GM12801 (cell line): ENCODE measurements around the gene TMEM145.

ENCODE experiments used
- TF ChIP-seq, protein P1 (sequence below): IDR thresholded peaks from one replicate; pipeline ENCODE4 v1.5.1; 2011; ENCODE audit warnings: control low read depth; ENCODE audit not compliant: insufficient read length; ENCODE audit errors: extremely low read depth

Gene TMEM145

GRCh38 chr19:42360787-42361544 is 47.9 kb downstream of the TMEM145 start:
- TF ChIP-seq, protein P1, sequence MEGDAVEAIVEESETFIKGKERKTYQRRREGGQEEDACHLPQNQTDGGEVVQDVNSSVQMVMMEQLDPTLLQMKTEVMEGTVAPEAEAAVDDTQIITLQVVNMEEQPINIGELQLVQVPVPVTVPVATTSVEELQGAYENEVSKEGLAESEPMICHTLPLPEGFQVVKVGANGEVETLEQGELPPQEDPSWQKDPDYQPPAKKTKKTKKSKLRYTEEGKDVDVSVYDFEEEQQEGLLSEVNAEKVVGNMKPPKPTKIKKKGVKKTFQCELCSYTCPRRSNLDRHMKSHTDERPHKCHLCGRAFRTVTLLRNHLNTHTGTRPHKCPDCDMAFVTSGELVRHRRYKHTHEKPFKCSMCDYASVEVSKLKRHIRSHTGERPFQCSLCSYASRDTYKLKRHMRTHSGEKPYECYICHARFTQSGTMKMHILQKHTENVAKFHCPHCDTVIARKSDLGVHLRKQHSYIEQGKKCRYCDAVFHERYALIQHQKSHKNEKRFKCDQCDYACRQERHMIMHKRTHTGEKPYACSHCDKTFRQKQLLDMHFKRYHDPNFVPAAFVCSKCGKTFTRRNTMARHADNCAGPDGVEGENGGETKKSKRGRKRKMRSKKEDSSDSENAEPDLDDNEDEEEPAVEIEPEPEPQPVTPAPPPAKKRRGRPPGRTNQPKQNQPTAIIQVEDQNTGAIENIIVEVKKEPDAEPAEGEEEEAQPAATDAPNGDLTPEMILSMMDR: no peak

DNA sequence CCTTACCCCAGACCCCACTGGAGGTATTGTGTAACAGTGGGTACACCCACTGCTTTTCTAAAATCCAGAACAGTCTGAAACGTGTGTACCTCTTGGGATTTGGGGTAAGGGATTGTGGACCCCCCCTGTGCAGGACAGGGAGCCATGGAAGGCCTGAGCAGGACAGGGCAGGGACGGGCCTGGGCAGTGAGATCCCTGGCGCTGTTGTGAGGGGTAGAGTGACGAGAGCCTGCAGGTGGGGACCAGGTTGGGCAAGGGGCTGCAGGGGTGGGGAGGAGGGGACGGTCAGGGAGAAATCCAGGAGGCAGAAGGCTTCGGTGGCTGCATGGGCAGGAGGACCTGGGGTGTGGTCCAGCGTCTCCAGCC is 48.4 kb downstream of the TMEM145 start:
- TF ChIP-seq, protein P1: no peak

DNA sequence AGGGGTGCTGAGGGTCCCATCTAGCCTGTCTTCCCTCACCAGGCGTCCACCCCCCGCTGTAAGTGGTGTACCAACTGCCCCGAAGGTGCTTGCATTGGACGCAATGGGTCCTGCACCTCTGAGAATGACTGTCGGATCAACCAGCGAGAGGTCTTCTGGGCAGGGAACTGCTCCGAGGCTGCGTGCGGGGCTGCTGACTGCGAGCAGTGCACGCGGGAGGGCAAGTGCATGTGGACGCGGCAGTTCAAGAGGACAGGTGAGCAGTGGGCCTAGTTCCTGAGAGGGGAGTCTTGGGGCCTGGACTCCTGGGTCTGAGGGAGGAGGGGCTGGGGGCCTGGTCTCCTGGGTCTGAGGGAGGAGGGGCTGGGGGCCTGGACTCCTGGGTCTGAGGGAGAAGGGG is 49.2 kb downstream of the TMEM145 start:
- TF ChIP-seq, protein P1: no peak

- TF ChIP-seq, protein P1: no peak
These were observed 49.9 kb downstream of the TMEM145 start for GRCh38 chr19:42362891-42363440.

DNA sequence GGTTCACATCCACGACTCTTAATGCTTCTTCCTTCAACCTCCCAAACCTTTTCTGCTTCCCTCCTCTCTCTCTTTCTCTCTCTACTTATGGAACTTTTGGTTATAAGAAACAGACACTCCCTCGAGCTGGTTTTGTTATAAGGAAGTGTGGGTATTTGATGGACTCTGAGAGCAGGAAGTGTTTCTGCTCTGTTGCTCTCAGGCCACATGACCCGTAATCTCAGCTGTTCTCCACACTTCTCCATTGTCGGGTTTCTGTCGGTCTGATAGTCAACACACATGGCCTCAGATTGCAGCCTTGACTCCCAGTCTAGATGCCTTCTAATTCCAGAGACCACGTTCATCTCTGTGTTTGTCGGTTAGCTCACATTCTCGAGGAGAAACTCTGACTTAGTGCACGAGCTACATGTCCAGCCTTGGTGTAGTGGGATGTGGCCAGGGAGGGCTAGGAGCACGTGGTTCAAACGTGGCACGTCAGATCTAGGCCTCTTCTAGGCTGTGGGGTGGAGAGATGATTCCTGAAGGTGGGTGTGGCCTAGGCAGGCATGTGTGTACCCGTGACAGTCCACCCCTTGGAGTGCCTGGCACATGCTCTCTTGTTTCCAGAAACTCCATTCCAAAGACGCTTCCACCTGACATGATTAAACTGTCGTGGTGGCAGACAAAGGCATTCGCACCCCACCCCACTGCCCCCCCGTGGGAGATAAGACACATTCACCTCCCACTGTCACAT is 50.7 kb downstream of the TMEM145 start:
- TF ChIP-seq, protein P1: no peak

DNA sequence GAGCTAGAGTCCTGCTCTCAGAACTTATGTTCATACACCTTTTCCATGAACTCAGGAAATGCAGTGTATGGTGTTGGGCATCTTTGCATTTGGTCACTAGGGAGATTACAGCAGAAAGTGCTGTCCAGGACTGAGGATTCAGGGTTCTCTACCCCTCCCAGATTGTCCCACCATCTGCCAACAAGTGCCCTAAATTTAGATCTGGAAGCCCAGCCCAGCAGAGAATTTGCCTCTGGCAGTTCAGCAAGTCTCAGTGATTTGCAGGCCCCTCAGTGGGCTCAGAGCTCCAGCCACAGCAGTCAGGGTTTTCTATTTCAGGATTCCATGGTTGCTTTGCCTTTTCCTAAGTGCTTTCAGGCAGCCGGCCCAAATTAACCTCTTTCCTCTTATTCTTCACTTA is 53.6 kb downstream of the TMEM145 start:
- TF ChIP-seq, protein P1: no peak

DNA sequence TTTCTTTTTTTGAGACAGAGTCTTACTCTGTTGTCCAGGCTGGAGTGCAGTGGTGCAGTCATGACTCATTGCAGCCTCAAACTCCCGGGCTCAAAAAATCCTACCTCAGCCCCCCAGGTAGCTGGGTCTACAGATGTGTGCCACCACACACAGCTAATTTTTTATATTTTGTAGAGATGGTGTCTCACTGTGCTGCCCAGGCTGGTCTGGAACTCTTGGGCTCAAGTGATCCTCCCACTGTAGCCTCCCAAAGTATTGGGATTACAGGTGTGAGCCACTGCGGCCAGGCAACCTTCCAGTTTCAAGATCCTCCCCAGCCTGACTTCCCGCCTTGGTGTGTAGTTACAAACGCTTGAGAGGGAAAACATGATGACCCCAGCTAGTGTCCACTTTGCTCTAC is 54.8 kb downstream of the TMEM145 start:
- TF ChIP-seq, protein P1: no peak
